Measurements from ENCODE around the gene LBX1.
A peak's percentile ranks its signal among the peaks of the same experiment; 100 is the strongest.

Gene LBX1, protein sequence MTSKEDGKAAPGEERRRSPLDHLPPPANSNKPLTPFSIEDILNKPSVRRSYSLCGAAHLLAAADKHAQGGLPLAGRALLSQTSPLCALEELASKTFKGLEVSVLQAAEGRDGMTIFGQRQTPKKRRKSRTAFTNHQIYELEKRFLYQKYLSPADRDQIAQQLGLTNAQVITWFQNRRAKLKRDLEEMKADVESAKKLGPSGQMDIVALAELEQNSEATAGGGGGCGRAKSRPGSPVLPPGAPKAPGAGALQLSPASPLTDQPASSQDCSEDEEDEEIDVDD

GRCh38 chr10:101229266-101230182 lies at the start of gene LBX1:
Gene LBX1, minus strand, starts transcription at chr10:101229463. Its CDS starts 648 bp downstream, at chr10:101228815.
- in situ Hi-C loops (cut with MboI; ENCODE audit: low sequenced_read_pairs): no loop called here
- peak; percentile 29 to 70 for DNase-seq (ENCODE audit: low spot score in 2 of 2)
- peaks cover 8% of the 10 kb centered on the region for H3K4me1 ChIP-seq
- no peaks in the 10 kb centered on the region for H3K36me3 ChIP-seq (replicated peaks)
- no peaks in the 10 kb centered on the region for H3K27me3 ChIP-seq (ENCODE audit: low read depth)
- peak within 1 kb of the TSS; percentile 42 for H3K4me3 ChIP-seq
- H3K9me3 ChIP-seq: no peaks in the 10 kb centered on the region

- Histone ChIP-seq H3K36me3 (replicated peaks) (no peaks in the 10 kb centered on the region), H3K9me3 (no peaks in the 10 kb centered on the region), H3K4me3 (no peak overlapping the region), H3K27me3 (ENCODE audit: low read depth) (no peaks in the 10 kb centered on the region), H3K4me1 (no peaks in the 10 kb centered on the region; the same call in 1 of the 2 replicates)
- in situ Hi-C loops (cut with MboI; ENCODE audit: low sequenced_read_pairs): no loop called here
- DNase-seq (ENCODE audit: low spot score in 2 of 2): no peak
Measured at GRCh38 chr10:101273741-101274140, 44.5 kb upstream of the LBX1 start.

DNA sequence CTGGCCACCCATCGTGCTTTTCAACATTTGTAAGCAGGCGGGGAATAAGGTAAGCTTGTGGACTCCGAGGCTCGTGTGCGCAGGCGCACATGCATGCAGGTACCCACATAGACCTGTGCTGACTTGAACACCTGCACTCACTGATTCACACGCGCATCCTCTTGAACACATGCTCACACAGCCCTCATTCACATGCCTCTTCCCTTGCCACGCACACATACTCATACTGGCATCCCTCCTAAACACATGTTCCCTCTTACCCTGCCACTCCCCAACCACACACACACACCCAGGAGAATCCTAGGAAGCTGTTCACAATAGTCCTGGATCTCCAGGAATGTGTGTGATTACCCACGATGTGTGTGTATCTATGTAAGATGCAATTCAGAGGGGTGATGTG lies 44.1 kb upstream of the LBX1 start:
- DNase-seq (ENCODE audit: low spot score in 2 of 2): no peak
- Histone ChIP-seq H3K27me3 (ENCODE audit: low read depth) (no peaks in the 10 kb centered on the region), H3K9me3 (no peaks in the 10 kb centered on the region), H3K4me1 (no peaks in the 10 kb centered on the region; the same call in 1 of the 2 replicates), H3K4me3 (no peak overlapping the region), H3K36me3 (replicated peaks) (no peaks in the 10 kb centered on the region)
- in situ Hi-C loops (cut with MboI; ENCODE audit: low sequenced_read_pairs): no loop called here

DNA sequence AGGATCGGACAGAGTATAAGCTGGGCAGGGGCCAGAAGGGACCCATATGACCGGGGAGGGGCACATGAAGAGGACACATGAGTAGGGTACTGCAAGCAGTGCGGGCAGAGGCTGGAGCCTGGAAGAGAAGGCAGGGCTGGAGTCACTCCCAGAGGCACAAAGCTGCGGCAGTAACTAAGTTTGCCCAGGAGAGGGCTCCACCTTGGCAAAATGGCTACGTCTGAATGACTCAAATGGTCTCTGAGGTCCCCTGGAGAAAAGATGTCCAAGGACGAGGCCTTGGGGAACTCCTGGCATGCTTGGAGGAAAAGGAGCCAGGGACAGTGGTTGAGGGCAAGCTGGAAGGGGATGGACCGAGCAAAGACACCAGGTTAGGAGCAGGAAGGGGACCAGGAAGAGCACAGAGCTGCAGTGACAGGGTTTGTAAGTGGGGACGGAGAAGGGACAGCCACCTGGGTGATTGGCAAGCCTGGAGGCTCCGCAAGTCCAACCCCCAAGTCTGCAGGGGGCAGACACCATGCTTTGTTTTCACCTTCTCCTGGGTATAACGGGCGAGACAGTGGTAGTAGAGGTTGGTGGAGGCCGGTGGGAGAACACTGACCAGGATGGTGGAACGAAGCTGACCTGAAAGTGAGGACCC lies 43.1 kb upstream of the LBX1 start:
- H3K36me3 ChIP-seq (replicated peaks): no peaks in the 10 kb centered on the region
- in situ Hi-C loops (cut with MboI; ENCODE audit: low sequenced_read_pairs): no loop called here
- H3K4me3 ChIP-seq: no peak overlapping the region
- H3K27me3 ChIP-seq (ENCODE audit: low read depth): no peaks in the 10 kb centered on the region
- H3K4me1 ChIP-seq: peaks cover 2% of the 10 kb centered on the region; the same call in 1 of the 2 replicates
- DNase-seq (ENCODE audit: low spot score in 2 of 2): peak; percentile 61 to 85
- H3K9me3 ChIP-seq: no peaks in the 10 kb centered on the region

- no peak for DNase-seq (ENCODE audit: low spot score in 2 of 2)
- no peaks in the 10 kb centered on the region for H3K9me3 ChIP-seq
- H3K4me1 ChIP-seq: peaks cover 6% of the 10 kb centered on the region
- in situ Hi-C loops (cut with MboI; ENCODE audit: low sequenced_read_pairs): no loop called here
- H3K4me3 ChIP-seq: no peak overlapping the region
- no peaks in the 10 kb centered on the region for H3K36me3 ChIP-seq (replicated peaks)
- no peaks in the 10 kb centered on the region for H3K27me3 ChIP-seq (ENCODE audit: low read depth)
Measured at GRCh38 chr10:101270763-101271162, 41.5 kb upstream of the LBX1 start.

GRCh38 chr10:101267776-101268175 lies 38.5 kb upstream of the LBX1 start:
- Histone ChIP-seq H3K9me3 (no peaks in the 10 kb centered on the region), H3K27me3 (ENCODE audit: low read depth) (no peaks in the 10 kb centered on the region), H3K4me3 (no peak overlapping the region), H3K36me3 (replicated peaks) (no peaks in the 10 kb centered on the region), H3K4me1 (peaks cover 6% of the 10 kb centered on the region)
- in situ Hi-C loops (cut with MboI; ENCODE audit: low sequenced_read_pairs): no loop called here
- no peak for DNase-seq (ENCODE audit: low spot score in 2 of 2)

DNA sequence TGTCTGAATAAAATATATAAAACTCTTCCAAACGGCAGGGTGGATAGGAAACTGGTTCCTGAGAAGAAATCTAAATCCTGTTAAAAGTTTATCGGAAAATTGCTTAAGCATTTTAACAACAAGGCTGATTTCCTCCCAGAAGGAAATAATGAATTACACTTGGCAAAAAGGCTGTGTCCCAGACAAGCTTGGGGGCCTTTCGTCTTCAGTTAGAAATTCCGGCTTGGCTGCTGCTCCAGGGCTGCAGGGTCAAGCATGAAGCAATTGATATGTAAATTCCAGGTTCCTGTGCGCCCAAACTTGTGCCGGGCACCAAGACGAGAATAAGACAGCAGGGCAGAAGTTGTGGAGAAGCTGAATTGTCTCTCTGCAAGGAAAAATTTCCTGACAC lies 38.0 kb upstream of the LBX1 start:
- Histone ChIP-seq H3K4me3 (no peak overlapping the region), H3K4me1 (peaks cover 6% of the 10 kb centered on the region), H3K27me3 (ENCODE audit: low read depth) (no peaks in the 10 kb centered on the region), H3K9me3 (no peaks in the 10 kb centered on the region), H3K36me3 (replicated peaks) (no peaks in the 10 kb centered on the region)
- DNase-seq (ENCODE audit: low spot score in 2 of 2): no peak
- in situ Hi-C loops (cut with MboI; ENCODE audit: low sequenced_read_pairs): no loop called here

DNA sequence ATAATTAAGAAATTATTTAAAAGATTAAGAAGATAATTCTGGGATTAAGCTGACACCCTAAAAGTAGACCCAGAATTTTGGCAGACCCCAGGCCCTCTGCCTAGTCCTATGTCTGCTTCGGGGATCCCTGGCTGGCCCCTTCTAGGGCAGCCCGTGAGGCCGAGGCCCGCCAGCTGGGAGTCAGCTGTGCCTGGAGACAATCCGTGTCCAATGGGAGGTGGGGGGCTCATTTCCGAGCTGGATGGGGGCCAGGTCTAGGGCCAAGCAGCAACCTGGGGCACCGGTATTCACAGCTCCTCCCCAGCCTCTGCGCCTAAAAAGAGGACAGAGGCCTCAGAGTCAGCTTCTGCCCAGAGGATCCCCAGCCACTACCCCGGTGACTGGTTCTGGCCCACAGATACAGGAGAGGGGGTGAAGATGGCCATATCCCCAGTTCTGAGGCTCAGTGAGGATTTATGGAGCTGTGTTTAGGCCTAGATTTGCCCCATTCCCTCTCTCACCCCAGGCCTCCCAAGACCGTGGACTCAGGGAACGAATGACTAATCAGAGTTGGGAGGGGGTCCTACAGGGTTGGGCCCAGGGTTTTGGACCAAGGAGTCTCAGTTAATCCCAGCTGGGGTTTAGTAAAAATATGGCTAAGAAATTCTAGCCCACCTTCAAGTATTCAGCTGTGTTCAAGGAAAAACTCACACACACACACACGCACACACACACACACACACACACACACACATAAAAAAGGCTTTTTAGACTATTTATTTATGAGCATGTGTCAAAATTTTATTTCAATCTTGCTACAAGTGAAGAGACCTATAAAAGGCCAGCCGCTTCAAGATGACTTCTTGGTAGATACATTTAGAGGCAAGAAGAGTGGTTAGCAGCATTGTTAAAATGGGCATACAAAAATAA lies 37.4 kb upstream of the LBX1 start:
- in situ Hi-C loops (cut with MboI; ENCODE audit: low sequenced_read_pairs): no loop called here
- no peaks in the 10 kb centered on the region for H3K9me3 ChIP-seq
- peaks cover 6% of the 10 kb centered on the region for H3K4me1 ChIP-seq
- H3K27me3 ChIP-seq (ENCODE audit: low read depth): no peaks in the 10 kb centered on the region
- H3K4me3 ChIP-seq: no peak overlapping the region
- no peak for DNase-seq (ENCODE audit: low spot score in 2 of 2)
- H3K36me3 ChIP-seq (replicated peaks): no peaks in the 10 kb centered on the region

- no peaks in the 10 kb centered on the region for H3K36me3 ChIP-seq (replicated peaks)
- H3K27me3 ChIP-seq (ENCODE audit: low read depth): no peaks in the 10 kb centered on the region
- DNase-seq (ENCODE audit: low spot score in 2 of 2): peak in 1 of 2 experiments; percentile 41
- H3K4me3 ChIP-seq: no peak overlapping the region
- in situ Hi-C loops (cut with MboI; ENCODE audit: low sequenced_read_pairs): no loop called here
- H3K4me1 ChIP-seq: peaks cover 6% of the 10 kb centered on the region
- H3K9me3 ChIP-seq: peaks cover under 1% of the 10 kb centered on the region; the same call in 1 of the 2 replicates
Measured at GRCh38 chr10:101263150-101263752, 34.0 kb upstream of the LBX1 start.

DNA sequence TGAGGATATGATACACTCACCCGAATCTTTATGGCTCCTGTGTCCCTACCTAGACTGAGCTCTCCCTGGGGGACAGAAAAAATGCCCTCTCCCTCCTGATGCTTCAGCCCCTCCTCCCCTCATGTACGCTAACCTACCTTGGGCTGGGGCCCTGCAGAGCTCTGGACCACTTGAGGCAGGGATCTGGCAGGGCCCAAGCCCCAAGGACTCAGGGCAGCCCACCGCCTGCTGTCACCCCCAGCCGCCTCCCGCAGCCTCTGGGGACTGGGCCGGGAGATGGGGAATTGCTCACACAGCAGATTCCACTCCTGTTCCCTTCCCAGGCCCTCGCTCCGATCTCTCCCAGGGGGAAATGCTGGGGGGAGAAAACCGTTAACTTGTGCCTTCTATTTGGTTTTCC lies 32.9 kb upstream of the LBX1 start:
- no peak for DNase-seq (ENCODE audit: low spot score in 2 of 2)
- Histone ChIP-seq H3K9me3 (peaks cover 5% of the 10 kb centered on the region; the same call in 1 of the 2 replicates), H3K36me3 (replicated peaks) (no peaks in the 10 kb centered on the region), H3K4me3 (no peak overlapping the region), H3K4me1 (peaks cover 4% of the 10 kb centered on the region; the same call in 1 of the 2 replicates), H3K27me3 (ENCODE audit: low read depth) (no peaks in the 10 kb centered on the region)
- in situ Hi-C loops (cut with MboI; ENCODE audit: low sequenced_read_pairs): no loop called here

- in situ Hi-C loops (cut with MboI; ENCODE audit: low sequenced_read_pairs): no loop called here
- DNase-seq (ENCODE audit: low spot score in 2 of 2): no peak
Measured at GRCh38 chr10:101261702-101262101, 32.4 kb upstream of the LBX1 start.

GRCh38 chr10:101260764-101261481 lies 31.7 kb upstream of the LBX1 start:
- no peak overlapping the region for H3K4me3 ChIP-seq
- H3K4me1 ChIP-seq: peaks cover 3% of the 10 kb centered on the region; the same call in 1 of the 2 replicates
- in situ Hi-C loops (cut with MboI; ENCODE audit: low sequenced_read_pairs): no loop called here
- no peaks in the 10 kb centered on the region for H3K27me3 ChIP-seq (ENCODE audit: low read depth)
- DNase-seq (ENCODE audit: low spot score in 2 of 2): no peak
- no peaks in the 10 kb centered on the region for H3K36me3 ChIP-seq (replicated peaks)
- peaks cover 5% of the 10 kb centered on the region; the same call in 1 of the 2 replicates for H3K9me3 ChIP-seq

More at GRCh38 chr10:101261702-101262101, 32.4 kb upstream of the LBX1 start:
- Histone ChIP-seq H3K36me3 (replicated peaks) (no peaks in the 10 kb centered on the region), H3K4me3 (no peak overlapping the region), H3K27me3 (ENCODE audit: low read depth) (no peaks in the 10 kb centered on the region), H3K4me1 (peaks cover 3% of the 10 kb centered on the region; the same call in 1 of the 2 replicates), H3K9me3 (peaks cover 5% of the 10 kb centered on the region; the same call in 1 of the 2 replicates)
